ENCODE data around the gene TMEM54. TPM values are rescaled to one million over a fixed set of nuclear protein-coding genes. Genes with fewer than 3 reads are reported as not detected.

TMEM54 gene
- total RNA-seq, 1 experiment from 2014 or later: 95.9 TPM

DNA sequence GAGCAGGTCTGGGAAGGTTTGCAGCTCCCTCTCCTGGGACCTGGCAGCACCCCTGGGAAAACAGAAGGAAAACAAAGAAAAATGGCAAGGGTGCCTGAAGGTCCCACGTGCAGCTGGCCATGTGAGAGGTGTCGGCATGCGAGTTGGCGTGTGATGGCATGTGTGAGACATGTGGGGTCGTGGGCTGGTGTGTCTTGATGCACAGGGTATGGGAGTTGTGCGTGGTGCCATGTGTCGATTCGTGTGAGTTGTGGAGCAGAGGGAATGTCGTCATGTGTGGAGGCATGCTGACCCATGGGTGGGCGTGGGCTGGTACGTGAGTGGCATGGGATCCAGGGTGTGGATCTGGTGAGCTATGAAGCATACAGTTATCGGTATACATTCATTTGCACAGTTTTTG is 13.6 kb downstream of the TMEM54 start:
- TF ChIP-seq, protein P1, sequence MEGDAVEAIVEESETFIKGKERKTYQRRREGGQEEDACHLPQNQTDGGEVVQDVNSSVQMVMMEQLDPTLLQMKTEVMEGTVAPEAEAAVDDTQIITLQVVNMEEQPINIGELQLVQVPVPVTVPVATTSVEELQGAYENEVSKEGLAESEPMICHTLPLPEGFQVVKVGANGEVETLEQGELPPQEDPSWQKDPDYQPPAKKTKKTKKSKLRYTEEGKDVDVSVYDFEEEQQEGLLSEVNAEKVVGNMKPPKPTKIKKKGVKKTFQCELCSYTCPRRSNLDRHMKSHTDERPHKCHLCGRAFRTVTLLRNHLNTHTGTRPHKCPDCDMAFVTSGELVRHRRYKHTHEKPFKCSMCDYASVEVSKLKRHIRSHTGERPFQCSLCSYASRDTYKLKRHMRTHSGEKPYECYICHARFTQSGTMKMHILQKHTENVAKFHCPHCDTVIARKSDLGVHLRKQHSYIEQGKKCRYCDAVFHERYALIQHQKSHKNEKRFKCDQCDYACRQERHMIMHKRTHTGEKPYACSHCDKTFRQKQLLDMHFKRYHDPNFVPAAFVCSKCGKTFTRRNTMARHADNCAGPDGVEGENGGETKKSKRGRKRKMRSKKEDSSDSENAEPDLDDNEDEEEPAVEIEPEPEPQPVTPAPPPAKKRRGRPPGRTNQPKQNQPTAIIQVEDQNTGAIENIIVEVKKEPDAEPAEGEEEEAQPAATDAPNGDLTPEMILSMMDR (IDR thresholded peaks at IDR 0.05; ENCODE audit: unreplicated experiment): no peak
- H3K4me3 Mint-ChIP-seq (ENCODE audit: low read depth, unreplicated experiment): no peak overlapping the region
- H3K27me3 Mint-ChIP-seq (ENCODE audit: unreplicated experiment): peaks cover 96% of the 10 kb centered on the region
- intact Hi-C loops (cut with micrococcal nuclease; ENCODE audit: unreplicated experiment): no loop called here
- BruUV-seq (replicated peaks): no TSS peak
- no peaks in the 10 kb centered on the region for H3K9me3 Mint-ChIP-seq (ENCODE audit: low read depth, unreplicated experiment)
- no peak for DNase-seq
- CTCF ChIA-PET: no interaction called here
- peaks cover 23% of the 10 kb centered on the region for H3K36me3 Mint-ChIP-seq (ENCODE audit: insufficient read depth, unreplicated experiment)
- no peak overlapping the region for H3K27ac Mint-ChIP-seq (ENCODE audit: unreplicated experiment)
- peaks cover 25% of the 10 kb centered on the region for H3K4me1 Mint-ChIP-seq (ENCODE audit: low read depth, unreplicated experiment)

DNA sequence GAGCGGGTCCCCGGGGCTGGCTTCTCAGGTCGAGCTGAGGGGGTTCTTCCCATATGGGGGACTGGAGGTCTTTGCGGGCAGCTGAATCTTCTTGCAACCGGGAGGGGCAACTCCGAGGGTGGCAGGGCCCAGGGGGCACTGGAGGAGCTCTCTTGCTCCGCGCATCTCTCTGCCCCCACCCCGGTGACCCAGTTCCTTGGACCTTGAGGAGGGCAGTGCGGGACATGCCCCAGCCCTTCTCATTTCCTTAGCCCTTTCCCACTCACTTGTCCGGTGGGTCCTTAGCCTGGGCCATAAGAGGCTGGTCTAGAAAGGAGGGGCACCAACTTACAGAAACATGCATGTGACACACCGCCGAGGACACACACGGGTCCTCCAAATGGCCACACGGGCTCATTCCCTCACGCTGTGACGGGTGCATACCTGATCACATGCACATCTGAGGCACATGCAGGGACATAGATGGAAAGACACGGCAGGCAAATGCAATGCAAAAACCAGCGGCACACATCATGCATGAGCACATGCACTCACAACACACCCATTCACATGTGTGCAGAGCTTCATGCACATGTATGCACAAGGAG is 14.3 kb downstream of the TMEM54 start:
- CTCF ChIA-PET: no interaction called here
- Mint-ChIP-seq H3K9me3 (ENCODE audit: low read depth, unreplicated experiment) (no peaks in the 10 kb centered on the region), H3K36me3 (ENCODE audit: insufficient read depth, unreplicated experiment) (peaks cover 17% of the 10 kb centered on the region), H3K4me1 (ENCODE audit: low read depth, unreplicated experiment) (peaks cover 18% of the 10 kb centered on the region), H3K4me3 (ENCODE audit: low read depth, unreplicated experiment) (peak overlapping the region; percentile 41), H3K27ac (ENCODE audit: unreplicated experiment) (no peak overlapping the region), H3K27me3 (ENCODE audit: unreplicated experiment) (peaks cover 89% of the 10 kb centered on the region)
- TF ChIP-seq, protein P1 (IDR thresholded peaks at IDR 0.05; ENCODE audit: unreplicated experiment): no peak
- no peak for DNase-seq
- intact Hi-C loops (cut with micrococcal nuclease; ENCODE audit: unreplicated experiment): no loop called here
- no TSS peak for BruUV-seq (replicated peaks)

DNA sequence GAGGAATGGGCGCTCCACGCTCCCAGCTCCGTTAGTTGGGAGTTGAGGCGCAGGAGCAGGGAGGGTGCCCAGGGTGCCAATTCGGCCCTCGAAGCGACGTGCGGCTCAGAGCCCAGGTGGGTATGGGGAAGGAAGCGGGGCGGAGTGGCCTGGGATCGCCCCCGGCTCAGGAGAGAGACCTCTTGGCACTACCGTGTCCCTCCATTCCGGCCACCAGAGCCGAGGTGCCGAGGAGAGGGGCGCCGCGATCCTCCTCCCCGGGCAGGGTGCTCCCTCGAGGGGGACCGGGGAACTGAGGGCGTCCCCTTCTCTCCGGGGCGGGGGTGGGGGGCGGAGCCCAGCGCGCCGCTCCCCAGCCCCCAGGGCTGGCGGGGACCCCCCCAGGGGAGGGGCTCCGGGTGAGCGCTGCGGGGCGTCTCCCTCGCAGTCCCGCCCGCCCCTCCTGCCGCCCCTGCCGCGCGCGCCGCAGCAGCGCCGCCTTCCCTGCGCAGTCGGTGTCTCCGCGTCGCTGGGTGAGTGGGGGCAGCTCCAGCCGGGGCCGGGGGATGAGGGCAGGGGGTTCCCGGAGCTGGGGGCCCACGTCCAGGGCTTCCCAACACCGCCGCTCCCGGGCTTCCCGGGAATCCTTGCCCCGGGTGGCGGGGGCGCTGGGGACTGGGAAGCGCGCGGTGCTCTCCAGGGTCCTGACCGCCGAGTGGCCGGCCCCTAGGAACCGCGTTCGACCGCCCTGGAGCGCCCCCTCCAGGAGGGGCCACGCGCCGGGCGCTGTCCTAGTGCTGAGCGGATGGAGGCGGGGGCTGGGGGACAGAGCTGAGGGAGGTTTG is 15.0 kb downstream of the TMEM54 start, which contains the start of gene HPCA:
Gene HPCA, plus strand, starts transcription at position 488 of the 824 bp plus-strand sequence. CDS start 2,408 bp downstream, outside the sequence.
- TF ChIP-seq, protein P1 (IDR thresholded peaks at IDR 0.05; ENCODE audit: unreplicated experiment): peak; percentile 78
- no TSS peak for BruUV-seq (replicated peaks)
- Mint-ChIP-seq H3K27me3 (ENCODE audit: unreplicated experiment) (peaks cover 82% of the 10 kb centered on the region), H3K36me3 (ENCODE audit: insufficient read depth, unreplicated experiment) (peaks cover 17% of the 10 kb centered on the region), H3K4me1 (ENCODE audit: low read depth, unreplicated experiment) (peaks cover 22% of the 10 kb centered on the region), H3K4me3 (ENCODE audit: low read depth, unreplicated experiment) (peak within 1 kb of the TSS; percentile 41), H3K9me3 (ENCODE audit: low read depth, unreplicated experiment) (no peaks in the 10 kb centered on the region), H3K27ac (ENCODE audit: unreplicated experiment) (no peak within 1 kb of the TSS)
- CTCF ChIA-PET: interaction anchor here (0.5 kb wide), 1 partner anchor 47 kb away, joined by 3 read pairs; no protein-coding TSS in a partner anchor
- intact Hi-C loops (cut with micrococcal nuclease; ENCODE audit: unreplicated experiment): no loop called here
- peak; percentile 83 for DNase-seq

DNA sequence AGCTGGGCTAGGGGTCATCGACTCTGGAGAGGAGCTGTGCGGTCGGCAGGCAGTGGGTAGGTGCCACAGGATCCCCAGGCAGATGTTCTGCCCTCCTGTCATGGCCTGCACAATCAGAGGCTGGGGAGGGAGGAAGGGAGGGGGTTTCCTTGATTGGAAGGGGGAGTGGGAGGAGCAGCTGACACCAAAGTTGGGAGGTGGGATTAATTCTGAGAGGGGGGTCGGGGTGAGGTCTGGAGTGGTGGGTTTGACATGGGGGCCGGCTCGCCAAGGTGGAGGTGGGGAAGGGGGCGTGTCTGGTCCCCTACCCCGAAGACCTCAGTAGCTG is 15.5 kb downstream of the TMEM54 start:
- H3K27me3 Mint-ChIP-seq (ENCODE audit: unreplicated experiment): peaks cover 76% of the 10 kb centered on the region
- intact Hi-C loops (cut with micrococcal nuclease; ENCODE audit: unreplicated experiment): no loop called here
- CTCF ChIA-PET: no interaction called here

More for the DNA sequence above, 15.5 kb downstream of the TMEM54 start:
- Mint-ChIP-seq H3K9me3 (ENCODE audit: low read depth, unreplicated experiment) (no peaks in the 10 kb centered on the region), H3K4me1 (ENCODE audit: low read depth, unreplicated experiment) (peaks cover 27% of the 10 kb centered on the region), H3K4me3 (ENCODE audit: low read depth, unreplicated experiment) (peak overlapping the region; percentile 41), H3K27ac (ENCODE audit: unreplicated experiment) (no peak overlapping the region), H3K36me3 (ENCODE audit: insufficient read depth, unreplicated experiment) (peaks cover 17% of the 10 kb centered on the region)
- no peak for DNase-seq
- no TSS peak for BruUV-seq (replicated peaks)
- TF ChIP-seq, protein P1 (IDR thresholded peaks at IDR 0.05; ENCODE audit: unreplicated experiment): no peak
